Testis (tissue), 2 donors: ENCODE results near the gene MEF2B.

Experiments
- CTCF ChIP-seq, 3 experiments: fragments of 450-650 bp in 2 of 3; fragments of 200-600 bp in 1 of 3; sonication (generic) in 1 of 3; IDR thresholded peaks; one replicate each; pipeline ENCODE4 v1.5.1; 2016 to 2019; ENCODE audit warnings: antibody characterized with exemption in 3 of 3, mild to moderate bottlenecking in 2 of 3, moderate library complexity in 1 of 3
- POLR2A ChIP-seq: fragments of 450-650 bp; IDR thresholded peaks from one replicate; pipeline ENCODE4 v1.6.1; 2017; ENCODE audit warnings: antibody characterized with exemption, mild to moderate bottlenecking, moderate library complexity

DNA sequence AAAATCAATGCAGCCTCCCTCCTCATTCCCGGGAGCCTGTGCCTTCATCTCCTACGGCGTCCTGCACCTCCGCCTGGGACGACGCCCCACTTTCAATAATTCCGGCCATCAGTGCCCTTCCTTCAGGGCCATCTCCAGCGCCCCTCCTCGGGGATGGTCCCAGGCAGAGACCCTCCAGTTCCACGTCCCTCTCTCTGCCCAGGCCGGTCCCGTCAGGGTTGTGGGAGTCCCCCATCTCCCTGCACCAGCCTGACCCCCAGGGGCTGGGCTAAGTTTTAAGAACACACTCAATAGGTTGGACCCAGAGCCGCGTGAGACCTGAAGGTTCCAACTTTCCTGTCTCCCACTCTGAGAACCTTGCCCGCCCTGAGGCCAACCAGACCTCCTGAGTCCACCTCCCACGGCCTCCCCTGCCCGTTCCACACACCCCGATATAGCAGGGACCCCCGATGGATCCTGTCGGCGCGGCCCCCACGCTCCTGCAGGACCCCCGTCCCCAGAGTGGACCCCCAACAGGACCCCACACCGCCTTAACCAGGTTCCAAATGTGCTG lies 32.4 kb downstream of the MEF2B start:
- no peak for TF ChIP-seq CTCF (IDR thresholded peaks at IDR 0.05)
- no peak for TF ChIP-seq POLR2A
